Right kidney (tissue), 1 donor: ENCODE measurements around the gene DRC3.

ENCODE experiments used
- DNase-seq: peaks from one replicate; pipeline ENCODE4 v3.0.0-alpha.2; 2016

DRC3 gene

DNA sequence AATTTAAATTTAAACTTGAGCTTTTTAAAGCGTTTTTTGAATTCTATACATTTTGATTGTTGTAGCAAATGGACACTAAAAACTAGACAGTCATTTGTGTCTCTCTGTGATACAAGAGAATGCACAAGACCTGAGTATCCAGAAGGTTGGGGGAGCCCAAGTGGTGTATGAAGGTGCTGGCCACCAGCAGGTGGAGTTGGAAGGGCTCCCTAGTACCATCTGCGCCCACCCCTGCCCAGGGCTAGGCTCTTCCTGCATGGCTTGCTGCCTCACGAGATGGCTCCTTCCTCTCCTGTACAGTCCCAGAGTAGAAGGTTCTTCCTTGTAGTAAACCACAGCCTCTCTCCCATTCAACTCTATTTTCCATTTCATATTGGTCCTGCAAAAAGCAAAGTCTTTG, 83.6 kb downstream of the DRC3 start:
- no peak for DNase-seq

DNA sequence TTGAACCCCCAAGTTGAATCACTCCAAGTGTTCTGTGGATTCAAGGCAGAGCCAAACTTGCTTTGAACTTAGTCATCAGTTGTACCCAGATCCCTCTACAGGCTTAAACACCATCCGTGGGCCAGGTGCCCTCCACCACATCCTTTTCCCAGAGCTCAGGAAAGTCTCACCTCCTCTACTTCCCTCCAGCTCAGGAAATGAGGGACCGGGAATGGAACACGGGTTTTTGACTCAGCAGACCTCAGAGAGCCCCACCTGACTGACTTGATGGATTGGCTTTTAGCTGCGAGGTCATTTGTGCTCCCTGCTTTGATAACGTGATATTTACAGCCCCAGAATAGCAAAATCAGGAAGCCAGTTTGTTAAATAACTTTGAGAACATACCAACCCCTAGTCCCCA, 86.6 kb downstream of the DRC3 start:
- no peak for DNase-seq

DNA sequence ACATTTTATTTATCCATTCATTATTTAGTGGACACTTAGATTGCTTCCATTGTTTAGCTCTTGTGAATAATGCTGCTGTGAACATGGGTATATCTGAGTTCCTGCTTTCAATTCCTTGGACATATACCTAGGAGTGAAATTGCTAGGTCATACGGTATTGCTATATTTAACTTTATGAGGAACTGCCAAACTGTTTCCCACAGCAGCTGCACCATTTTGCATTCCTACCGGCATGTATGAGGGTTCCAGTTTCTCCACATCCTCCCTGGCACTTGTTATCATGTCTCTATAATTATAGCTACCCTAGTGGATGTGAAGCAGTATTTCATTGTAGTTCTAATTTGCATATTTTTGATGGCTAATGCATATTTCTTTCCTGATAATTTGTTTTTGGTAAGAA, 91.4 kb downstream of the DRC3 start:
- DNase-seq: no peak

DNA sequence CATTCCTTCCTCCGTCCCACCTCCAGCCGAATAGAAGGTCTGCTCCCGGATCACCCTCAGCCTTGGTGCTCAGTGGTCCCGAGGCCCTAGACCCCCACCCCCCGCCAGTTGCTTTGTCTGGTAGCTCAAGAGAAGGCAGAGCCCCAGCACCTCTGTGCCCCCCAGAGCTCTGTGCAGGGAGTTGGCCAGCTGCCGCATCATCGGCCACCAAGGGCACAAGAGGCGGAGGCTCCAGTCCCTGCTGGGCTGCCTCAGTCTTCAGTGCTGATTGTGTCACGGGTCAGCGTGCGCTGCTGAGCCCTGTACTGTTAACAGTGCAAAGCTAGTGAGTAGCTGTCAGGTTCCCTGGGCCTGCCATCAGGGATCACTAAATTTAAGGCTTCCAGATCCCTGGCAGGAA, 92.9 kb downstream of the DRC3 start:
- DNase-seq: no peak
